H1 (cell line): ENCODE results near the gene NOS3. TPM values are rescaled to one million over a fixed set of nuclear protein-coding genes. Genes with fewer than 3 reads are reported as not detected.

ENCODE experiments used
- CTCF ChIA-PET: fragments of 300-600 bp; sonication (Branson Sonifier 250); formaldehyde crosslinking; loops from one replicate; lab custom pipeline; 2021; ENCODE audit not compliant: partially characterized antibody; lab: Charles Lee
- POLR2A ChIA-PET: fragments of 300-600 bp; sonication (Branson Sonifier 250); formaldehyde crosslinking; loops from one replicate; lab custom pipeline; 2021; ENCODE audit warnings: inconsistent platforms; ENCODE audit not compliant: partially characterized antibody; lab: Charles Lee
- DNase-seq, 2 experiments: peaks; one replicate each; pipeline versions ENCODE4 v3.0.0 to v3.0.0-alpha.2; 2010 to 2022; ENCODE audit warnings: low spot score in 2 of 2, low read depth in 1 of 2, mixed read lengths in 1 of 2
- FAIRE-seq: peaks from 2 replicates; lab custom pipeline; 2011; peaks lifted over from hg19 to GRCh38; lab: Jason Lieb, UNC
- H2AFZ ChIP-seq: 2 replicates; pipeline ENCODE4 v1.8.1; 2012; ENCODE audit warnings: low read length, inconsistent platforms
- H2AK5ac ChIP-seq: 2 replicates; pipeline ENCODE4 v1.6.1; 2013; ENCODE audit warnings: low read depth, low read length
- H2BK120ac ChIP-seq: replicated peaks from 2 replicates; pipeline ENCODE3; 2013; ENCODE audit warnings: low read depth, low read length, inconsistent platforms
- H2BK12ac ChIP-seq: 2 replicates; pipeline ENCODE4 v1.6.1; 2013; ENCODE audit warnings: low read depth, low read length
- H2BK15ac ChIP-seq: 2 replicates; pipeline ENCODE4 v1.6.1; 2013; ENCODE audit warnings: low read length
- H2BK20ac ChIP-seq: 2 replicates; pipeline ENCODE4 v1.6.1; 2013; ENCODE audit warnings: low read length
- H2BK5ac ChIP-seq: 2 replicates; pipeline ENCODE4 v1.6.1; 2013; ENCODE audit warnings: low read depth, low read length
- H3K14ac ChIP-seq: 2 replicates; pipeline ENCODE4 v1.6.1; 2013; ENCODE audit warnings: inconsistent platforms; ENCODE audit not compliant: insufficient read length
- H3K18ac ChIP-seq: 2 replicates; pipeline ENCODE4 v1.6.1; 2013; ENCODE audit warnings: low read length; ENCODE audit errors: extremely low read depth
- H3K23ac ChIP-seq: 2 replicates; pipeline ENCODE4 v1.6.1; 2013; ENCODE audit warnings: inconsistent platforms; ENCODE audit not compliant: insufficient read length
- H3K23me2 ChIP-seq: 2 replicates; pipeline ENCODE4 v1.6.1; 2013; ENCODE audit warnings: low read depth, low read length
- H3K27ac ChIP-seq: 2 replicates; pipeline ENCODE4 v1.6.1; 2011; ENCODE audit warnings: low read depth, low read length, inconsistent platforms
- H3K27me3 ChIP-seq, 4 experiments: replicated peaks in 1 of 4; 1 replicate in 1 of 4; 2 replicates in 3 of 4; pipeline versions ENCODE4 v1.6.1 to v1.8.1; 2011 to 2013; ENCODE audit warnings: low read length in 3 of 4, mild to moderate bottlenecking in 3 of 4, inconsistent platforms in 2 of 4, mixed read lengths in 2 of 4, moderate library complexity in 1 of 4; ENCODE audit not compliant: control insufficient read depth in 3 of 4, insufficient read depth in 3 of 4; ENCODE audit errors: extremely low read depth in 1 of 4
- H3K36me3 ChIP-seq, 4 experiments: 2 replicates each; pipeline versions ENCODE4 v1.6.1 to v1.8.1; 2011 to 2013; ENCODE audit warnings: mild to moderate bottlenecking in 4 of 4, low read length in 3 of 4, moderate library complexity in 2 of 4, control low read depth in 1 of 4, inconsistent platforms in 1 of 4; ENCODE audit not compliant: insufficient read depth in 4 of 4, control insufficient read depth in 2 of 4
- H3K4ac ChIP-seq: replicated peaks from 2 replicates; pipeline ENCODE3; 2013; ENCODE audit warnings: low read length, low read depth, mixed read lengths, inconsistent platforms; ENCODE audit not compliant: insufficient read length
- H3K4me1 ChIP-seq, 4 experiments: replicated peaks in 1 of 4; 1 replicate in 1 of 4; 2 replicates in 3 of 4; pipeline versions ENCODE4 v1.6.1 to v1.8.1; 2011 to 2013; ENCODE audit warnings: low read length in 3 of 4, inconsistent platforms in 2 of 4, mixed read lengths in 1 of 4; ENCODE audit not compliant: insufficient read depth in 4 of 4, control insufficient read depth in 3 of 4
- H3K4me2 ChIP-seq, 2 experiments: 2 replicates each; pipeline versions ENCODE4 v1.6.1 to v1.8.1; 2011 to 2013; ENCODE audit warnings: low read depth in 2 of 2, low read length in 2 of 2, control low read depth in 1 of 2, inconsistent platforms in 1 of 2, mild to moderate bottlenecking in 1 of 2; ENCODE audit not compliant: insufficient read depth in 1 of 2
- H3K4me3 ChIP-seq, 4 experiments: fragments of 200-600, 300-600 bp in 1 of 4; sonication (generic), shearing (Covaris generic), sonication (Bioruptor Twin) in 1 of 4; 2 replicates each; pipeline versions ENCODE4 v1.5.1 to v1.8.1; 2011 to 2016; ENCODE audit warnings: low read length in 4 of 4, low read depth in 3 of 4, control low read depth in 2 of 4, inconsistent platforms in 2 of 4, mild to moderate bottlenecking in 2 of 4, mixed read lengths in 1 of 4, moderate library complexity in 1 of 4; ENCODE audit not compliant: insufficient read depth in 2 of 4; ENCODE audit errors: extremely low read depth in 1 of 4
- H3K56ac ChIP-seq: replicated peaks from 2 replicates; pipeline ENCODE3; 2013; ENCODE audit warnings: low read depth, mild to moderate bottlenecking, mixed read lengths, low read length, inconsistent platforms; ENCODE audit not compliant: insufficient read length
- H3K79me1 ChIP-seq: 2 replicates; pipeline ENCODE4 v1.6.1; 2013; ENCODE audit warnings: low read depth, low read length, control low read depth
- H3K79me2 ChIP-seq, 2 experiments: 2 replicates each; pipeline versions ENCODE4 v1.6.1 to v1.8.1; 2012 to 2013; ENCODE audit warnings: low read length in 2 of 2, mild to moderate bottlenecking in 2 of 2, inconsistent platforms in 1 of 2; ENCODE audit not compliant: insufficient read depth in 2 of 2, control insufficient read depth in 1 of 2
- H3K9ac ChIP-seq, 4 experiments: replicated peaks in 1 of 4; 1 replicate in 1 of 4; 2 replicates in 3 of 4; pipeline versions ENCODE4 v1.6.1 to v1.8.1; 2011 to 2013; ENCODE audit warnings: low read depth in 3 of 4, low read length in 3 of 4, control low read depth in 2 of 4, mild to moderate bottlenecking in 2 of 4, moderate library complexity in 2 of 4, inconsistent platforms in 1 of 4; ENCODE audit errors: extremely low read depth in 1 of 4
- H3K9me3 ChIP-seq, 2 experiments: 2 replicates each; pipeline versions ENCODE4 v1.6.1 to v1.8.1; 2012 to 2013; ENCODE audit warnings: mild to moderate bottlenecking in 2 of 2, moderate library complexity in 2 of 2, control low read depth in 1 of 2, inconsistent platforms in 1 of 2, low read depth in 1 of 2, low read length in 1 of 2, mixed read lengths in 1 of 2; ENCODE audit not compliant: insufficient read depth in 2 of 2
- H4K20me1 ChIP-seq, 2 experiments: replicated peaks in 1 of 2; 2 replicates each; pipeline versions ENCODE3 to v1.8.1; 2011 to 2013; ENCODE audit warnings: inconsistent platforms in 2 of 2, low read length in 2 of 2, mild to moderate bottlenecking in 1 of 2; ENCODE audit not compliant: insufficient read depth in 2 of 2, control insufficient read depth in 1 of 2
- H4K5ac ChIP-seq: 2 replicates; pipeline ENCODE4 v1.6.1; 2013; ENCODE audit warnings: low read length, low read depth, mixed read lengths, inconsistent platforms; ENCODE audit not compliant: insufficient read length
- H4K8ac ChIP-seq: 2 replicates; pipeline ENCODE4 v1.8.0; 2013; ENCODE audit warnings: mild to moderate bottlenecking, moderate library complexity, low read length, inconsistent platforms; ENCODE audit not compliant: insufficient read depth; ENCODE audit errors: extremely low read depth
- H4K91ac ChIP-seq: replicated peaks from 2 replicates; pipeline ENCODE3; 2013; ENCODE audit warnings: low read length, mixed read lengths, inconsistent platforms; ENCODE audit not compliant: insufficient read length
- SIN3A ChIP-seq, 2 experiments: IDR thresholded peaks in 1 of 2; conservative IDR thresholded peaks in 1 of 2; 2 replicates each; pipeline ENCODE4 v1.6.1; 2011 to 2012; ENCODE audit warnings: low read length in 2 of 2, improper control_type of control experiment in 1 of 2, low read depth in 1 of 2, mild to moderate bottlenecking in 1 of 2
- SUZ12 ChIP-seq: fragments of 200-600 bp; sonication (generic); IDR thresholded peaks from 2 replicates; pipeline ENCODE4 v1.6.1; 2012; ENCODE audit warnings: mild to moderate bottlenecking, inconsistent platforms, low read length, moderate library complexity, mixed read lengths
- WGBS, 2 experiments: shearing (Covaris generic) in 1 of 2; methylation state at CpG; one replicate each; pipeline versions ENCODE4 v1.1.6 to v1.1.7; 2013 to 2015; ENCODE audit warnings: low lambda C conversion rate in 2 of 2, mixed read lengths in 2 of 2, inconsistent platforms in 1 of 2, low coverage in 1 of 2, missing lambda C conversion rate in 1 of 2; ENCODE audit not compliant: insufficient replicate concordance in 2 of 2, insufficient coverage in 1 of 2, insufficient read length in 1 of 2; ENCODE audit errors: extremely low coverage in 1 of 2, missing lambda C conversion rate in 1 of 2; 5-methylcytosine and 5-hydroxymethylcytosine counted together
- polyA plus RNA-seq, 7 experiments: library from polyadenylated mRNA; depleted of rRNA in 3 of 7; stranded (reverse) in 5 of 7; unstranded in 2 of 7; fragments of >200 nt in 5 of 7; fragments of 200-250 nt in 2 of 7; gene quantifications; 1 replicate in 5 of 7; 2 replicates in 1 of 7; 4 replicates in 1 of 7; pipeline versions ENCODE4 v1.2.1 to v1.2.3, GENCODE V29; 2011 to 2013; ENCODE audit warnings: missing spikeins in 2 of 7, mixed read lengths in 2 of 7
- total RNA-seq: library from RNA; stranded (reverse); fragmentation: NEBNext Ultra II Directional; extraction: Animal tissue kit (Norgen Biotek cat#: 25700); gene quantifications from 2 replicates; pipeline ENCODE4 v1.2.1, GENCODE V29; 2021

NOS3 gene
- total and polyA plus RNA-seq, 2 of the 8 experiments (the other 6 are each of a cell fraction or from before 2014, with no cell fraction given), result 4.4 to 16.2 TPM

DNA sequence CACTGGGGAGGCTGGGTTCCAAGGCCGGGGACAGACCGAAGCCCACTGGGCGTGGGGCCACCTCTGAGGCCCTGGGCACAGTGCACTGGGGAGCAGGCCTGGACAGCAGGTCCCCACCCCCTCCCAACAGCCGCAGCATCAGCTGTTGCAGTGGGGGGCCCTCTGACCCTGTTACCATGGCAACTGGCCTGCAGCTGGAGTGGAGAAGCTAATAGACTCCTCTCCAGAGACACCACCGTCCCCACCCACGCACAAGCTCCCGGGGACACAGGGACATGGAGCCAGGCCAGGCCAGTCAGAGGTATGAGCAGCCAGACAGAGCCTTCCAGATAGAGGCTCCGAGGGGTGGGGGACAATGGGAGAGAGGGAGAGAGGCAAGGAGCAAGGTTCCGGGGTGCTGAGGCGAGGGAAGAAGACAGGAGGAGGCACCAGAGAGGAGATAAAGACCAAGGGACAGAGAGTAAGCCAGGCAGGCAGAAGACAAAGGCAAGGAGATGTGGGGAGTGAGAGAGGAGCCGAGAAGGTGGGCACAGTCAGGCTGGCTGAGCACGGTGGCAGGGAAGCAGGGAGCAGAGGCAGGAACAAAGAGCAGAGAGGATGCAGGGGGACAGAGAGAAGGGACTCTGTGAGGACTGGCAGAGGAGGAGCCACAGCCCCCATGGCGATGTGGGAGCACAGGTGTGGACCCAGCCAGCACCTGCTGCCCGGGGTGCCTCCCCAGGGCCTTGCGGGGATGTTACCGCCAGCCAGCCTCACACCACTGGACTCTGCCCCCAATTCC is 19.4 kb upstream of the NOS3 start:
- peak overlapping the region; percentile 93; the same call in 1 of the 2 replicates for H2AK5ac ChIP-seq
- H3K4me2 ChIP-seq, result no peak overlapping the region; a peak in 1 of 4 replicates
- no peak overlapping the region for H3K4me3 ChIP-seq
- H3K79me1 ChIP-seq, result no peaks in the 10 kb centered on the region; the same call in 1 of the 2 replicates
- H2BK15ac ChIP-seq, result peak overlapping the region; percentile 61; the same call in 1 of the 2 replicates
- TF ChIP-seq SUZ12 (no peak), SIN3A (conservative IDR thresholded peaks at IDR 0.05 in 1 of 2, IDR thresholded peaks at IDR 0.05 in 1 of 2; ENCODE audit: low read depth in 1 of 2, low read length in 2 of 2) (0 out of 4 replicates have a peak, but pooled peaks of 1 of the 2 experiments have one; percentile 34)
- TF ChIP-seq, all 59 proteins: peak for 1
- no peak for FAIRE-seq
- H4K91ac ChIP-seq, result peak overlapping the region; percentile 46
- no peaks in the 10 kb centered on the region for H3K79me2 ChIP-seq
- H4K8ac ChIP-seq, result 0 out of 2 replicates have a peak overlapping the region, but pooled peaks have one; percentile 6
- H3K56ac ChIP-seq, result no peak overlapping the region
- 78% methylated on average over 13 of the region's 16 CpGs; no CpG with 5 or more reads in 1 of the 2 experiments for WGBS, 2 experiments
- H4K5ac ChIP-seq, result no peak overlapping the region
- no peak overlapping the region for H2BK120ac ChIP-seq
- CTCF ChIA-PET, result interaction anchor here (0.9 to 27.0 kb wide), 11 partner anchors 3 to 95 kb away, joined by 3 to 797 read pairs (median 13); partner anchors contain the start of genes KCNH2 and NOS3
- peaks cover 0 to 4% of the 10 kb centered on the region in 2 experiments for H4K20me1 ChIP-seq
- peak overlapping the region; percentile 76 for H3K4ac ChIP-seq
- H3K23me2 ChIP-seq, result peaks cover 11% of the 10 kb centered on the region
- H2BK12ac ChIP-seq, result peak overlapping the region; percentile 90; the same call in 1 of the 2 replicates
- no peak overlapping the region for H3K14ac ChIP-seq
- no peak overlapping the region for H3K23ac ChIP-seq
- H3K9ac ChIP-seq, result no peak overlapping the region
- no peaks in the 10 kb centered on the region for H3K36me3 ChIP-seq
- peaks cover 0 to 11% (median 10%) of the 10 kb centered on the region in 4 experiments; a peak in 6 of 7 replicates for H3K27me3 ChIP-seq
- no peak for DNase-seq
- no peak overlapping the region for H3K27ac ChIP-seq
- no peak overlapping the region for H2BK20ac ChIP-seq
- POLR2A ChIA-PET, result interaction anchor here (1.2 to 1.8 kb wide), 3 partner anchors 9 to 39 kb away, joined by 3 to 5 read pairs (median 3); no protein-coding TSS in a partner anchor
- H2AFZ ChIP-seq, result no peak overlapping the region
- H3K18ac ChIP-seq, result no peak overlapping the region; the same call in 1 of the 2 replicates
- H2BK5ac ChIP-seq, result peak overlapping the region; percentile 44; the same call in 1 of the 2 replicates
- peaks cover 2 to 36% (median 29%) of the 10 kb centered on the region in 4 experiments for H3K4me1 ChIP-seq
- H3K9me3 ChIP-seq, result no peaks in the 10 kb centered on the region
